GM18502 (cell line): ENCODE data around the gene REC8.

Experiments
- ATAC-seq: cut with Tn5 transposase; IDR thresholded peaks from one replicate; pipeline ENCODE4 v1.9.1; 2021; ENCODE audit warnings: mild to moderate bottlenecking; ENCODE audit not compliant: unreplicated experiment, poor library complexity

Gene REC8

GRCh38 chr14:24181371-24182077 is 9.6 kb downstream of the REC8 start:
- ATAC-seq, result no peak

GRCh38 chr14:24182110-24182882 is 10.4 kb downstream of the REC8 start:
- ATAC-seq, result no peak

- no peak for ATAC-seq
These were observed 11.2 kb downstream of the REC8 start for GRCh38 chr14:24183014-24183481.

GRCh38 chr14:24184104-24184970 is 12.5 kb downstream of the REC8 start:
- no peak for ATAC-seq

GRCh38 chr14:24185026-24185425 is 13.1 kb downstream of the REC8 start:
- ATAC-seq, result no peak

- no peak for ATAC-seq
These were observed 13.9 kb downstream of the REC8 start for GRCh38 chr14:24185741-24186140.

GRCh38 chr14:24186831-24187538 is 15.1 kb downstream of the REC8 start:
- no peak for ATAC-seq

- no peak for ATAC-seq
These were observed 15.6 kb downstream of the REC8 start for GRCh38 chr14:24187539-24187915.

- ATAC-seq, result peak; percentile 84
These were observed 16.6 kb downstream of the REC8 start, which contains the start of gene IPO4 for GRCh38 chr14:24188251-24189058. TSS of gene IPO4 (minus strand) at chr14:24188816. CDS start at chr14:24188787, 29 bp downstream.

GRCh38 chr14:24189059-24189375 is 17.1 kb downstream of the REC8 start:
- no peak for ATAC-seq

- no peak for ATAC-seq
These were observed 17.6 kb downstream of the REC8 start for GRCh38 chr14:24189460-24189859.

- no peak for ATAC-seq
These were observed 18.5 kb downstream of the REC8 start for GRCh38 chr14:24190416-24190815.

- ATAC-seq, result no peak
These were observed 21.1 kb downstream of the REC8 start for GRCh38 chr14:24192933-24193332.

- no peak for ATAC-seq
These were observed 22.4 kb downstream of the REC8 start for GRCh38 chr14:24194186-24194872.

- ATAC-seq, result no peak
These were observed 22.9 kb downstream of the REC8 start for GRCh38 chr14:24194873-24195185.

- ATAC-seq, result peak; percentile 87
These were observed 23.5 kb downstream of the REC8 start, which contains the start of gene TM9SF1 for GRCh38 chr14:24195186-24196070. TSS of gene TM9SF1 (minus strand) at chr14:24195441. CDS start at chr14:24195019, 422 bp downstream.

- ATAC-seq, result peak; percentile 13
These were observed 24.5 kb downstream of the REC8 start for GRCh38 chr14:24196071-24197055.
